EH (cell line): ENCODE measurements around the gene C9orf57.
A peak's percentile ranks its signal among the peaks of the same experiment; 100 is the strongest.
"Not testable (repeated sequence)": the region's sequence is repeated elsewhere in the genome, so short reads cannot be mapped to it uniquely, and the experiment has no call there.

Experiments used
- DNase-seq: peaks from one replicate; pipeline ENCODE4 v3.0.0-alpha.2; 2015; ENCODE audit warnings: low read depth

The C9orf57 gene

GRCh38 chr9:72023596-72023995, 36.8 kb downstream of the C9orf57 start:
- no peak for DNase-seq

- peak; percentile 86 for DNase-seq
Measured at GRCh38 chr9:72022841-72023240, 37.6 kb downstream of the C9orf57 start.

- no peak for DNase-seq
Measured at GRCh38 chr9:72013292-72013760, 47.1 kb downstream of the C9orf57 start.

GRCh38 chr9:72012646-72013045, 47.8 kb downstream of the C9orf57 start:
- DNase-seq: no peak

GRCh38 chr9:72007726-72008125, 52.7 kb downstream of the C9orf57 start:
- not testable (repeated sequence) for DNase-seq

- peak; percentile 30 for DNase-seq
Measured at GRCh38 chr9:72006501-72006900, 53.9 kb downstream of the C9orf57 start.

- no peak for DNase-seq
Measured at GRCh38 chr9:72005451-72005850, 55.0 kb downstream of the C9orf57 start.
